ACC112 (cell line): ENCODE results near the gene KNSTRN.

Experiments
- H2AFZ ChIP-seq: fragments of 200-600 bp; sonication (generic); one replicate; pipeline ENCODE4 v1.6.0; 2017; ENCODE audit warnings: antibody characterized with exemption, low read length; ENCODE audit not compliant: unreplicated experiment
- H3K27ac ChIP-seq: fragments of 200-600 bp; sonication (generic); 2 replicates; pipeline ENCODE4 v1.5.1; 2014; ENCODE audit warnings: low read depth, mild to moderate bottlenecking, antibody characterized with exemption, low read length, moderate library complexity
- H3K27me3 ChIP-seq: fragments of 200-600 bp; sonication (generic); 2 replicates; pipeline ENCODE4 v1.6.1; 2014; ENCODE audit warnings: mild to moderate bottlenecking, antibody characterized with exemption, low read length, moderate library complexity, mixed read lengths; ENCODE audit not compliant: insufficient read depth
- H3K36me3 ChIP-seq: fragments of 200-600 bp; sonication (generic); 2 replicates; pipeline ENCODE4 v1.6.1; 2016; ENCODE audit warnings: mild to moderate bottlenecking, antibody characterized with exemption, low read length, moderate library complexity, mixed read lengths; ENCODE audit not compliant: insufficient read depth
- H3K4me1 ChIP-seq: fragments of 200-600 bp; sonication (generic); one replicate; pipeline ENCODE4 v1.6.1; 2016; ENCODE audit warnings: low read length, mixed read lengths; ENCODE audit not compliant: insufficient read depth, unreplicated experiment, control insufficient read depth
- H3K4me3 ChIP-seq: fragments of 200-600 bp; sonication (generic); 2 replicates; pipeline ENCODE4 v1.5.1; 2014; ENCODE audit warnings: mild to moderate bottlenecking, low read depth, low read length
- H3K79me2 ChIP-seq: fragments of 200-600 bp; sonication (generic); one replicate; pipeline ENCODE4 v1.6.0; 2016; ENCODE audit warnings: low read length; ENCODE audit not compliant: control insufficient read depth, unreplicated experiment, insufficient read depth

Gene KNSTRN

GRCh38 chr15:40367371-40367685 lies 15.2 kb upstream of the KNSTRN start:
- no peaks in the 10 kb centered on the region for H3K36me3 ChIP-seq
- peaks cover 6% of the 10 kb centered on the region for H3K4me1 ChIP-seq
- peaks cover 5% of the 10 kb centered on the region for H3K79me2 ChIP-seq
- H3K4me3 ChIP-seq, result no peak overlapping the region
- H3K27me3 ChIP-seq, result no peaks in the 10 kb centered on the region
- H2AFZ ChIP-seq, result no peak overlapping the region
- H3K27ac ChIP-seq, result no peak overlapping the region

GRCh38 chr15:40367686-40368611 lies 14.6 kb upstream of the KNSTRN start:
- no peak overlapping the region for H3K27ac ChIP-seq
- peak overlapping the region; percentile 67 for H2AFZ ChIP-seq
- peak overlapping the region; percentile 66 for H3K4me3 ChIP-seq
- peaks cover 5% of the 10 kb centered on the region for H3K79me2 ChIP-seq
- H3K4me1 ChIP-seq, result peaks cover 13% of the 10 kb centered on the region
- H3K27me3 ChIP-seq, result no peaks in the 10 kb centered on the region
- H3K36me3 ChIP-seq, result no peaks in the 10 kb centered on the region

- Histone ChIP-seq H3K27ac (no peak overlapping the region), H3K79me2 (peaks cover 5% of the 10 kb centered on the region), H3K36me3 (no peaks in the 10 kb centered on the region), H2AFZ (peak overlapping the region; percentile 67), H3K4me1 (peaks cover 15% of the 10 kb centered on the region), H3K4me3 (no peak overlapping the region), H3K27me3 (no peaks in the 10 kb centered on the region)
These were observed 13.6 kb upstream of the KNSTRN start for GRCh38 chr15:40368719-40369473.

- Histone ChIP-seq H3K27me3 (no peaks in the 10 kb centered on the region), H3K79me2 (peaks cover 5% of the 10 kb centered on the region), H3K27ac (no peak overlapping the region), H3K4me3 (no peak overlapping the region), H3K36me3 (no peaks in the 10 kb centered on the region), H2AFZ (no peak overlapping the region), H3K4me1 (peaks cover 15% of the 10 kb centered on the region)
These were observed 13.0 kb upstream of the KNSTRN start for GRCh38 chr15:40369474-40369869.

- Histone ChIP-seq H3K27me3 (no peaks in the 10 kb centered on the region), H3K36me3 (no peaks in the 10 kb centered on the region), H2AFZ (no peak overlapping the region), H3K4me3 (no peak overlapping the region), H3K27ac (no peak overlapping the region), H3K79me2 (peaks cover 5% of the 10 kb centered on the region), H3K4me1 (peaks cover 15% of the 10 kb centered on the region)
These were observed 12.6 kb upstream of the KNSTRN start for GRCh38 chr15:40369971-40370370.

- Histone ChIP-seq H3K79me2 (peaks cover 5% of the 10 kb centered on the region), H3K4me3 (no peak overlapping the region), H3K4me1 (peaks cover 15% of the 10 kb centered on the region), H3K27me3 (no peaks in the 10 kb centered on the region), H2AFZ (peak overlapping the region; percentile 25), H3K27ac (no peak overlapping the region), H3K36me3 (no peaks in the 10 kb centered on the region)
These were observed 9.5 kb upstream of the KNSTRN start for GRCh38 chr15:40372981-40373380.

- H3K4me1 ChIP-seq, result peaks cover 21% of the 10 kb centered on the region
- no peak overlapping the region for H2AFZ ChIP-seq
- H3K36me3 ChIP-seq, result no peaks in the 10 kb centered on the region
- H3K79me2 ChIP-seq, result no peaks in the 10 kb centered on the region
- H3K27me3 ChIP-seq, result no peaks in the 10 kb centered on the region
- no peak overlapping the region for H3K4me3 ChIP-seq
- no peak overlapping the region for H3K27ac ChIP-seq
These were observed 4.9 kb upstream of the KNSTRN start for GRCh38 chr15:40377606-40378005.

GRCh38 chr15:40379374-40379773 lies 3.1 kb upstream of the KNSTRN start:
- Histone ChIP-seq H3K27ac (peak overlapping the region; percentile 70; the same call in 1 of the 2 replicates), H3K4me3 (no peak overlapping the region), H3K4me1 (peaks cover 17% of the 10 kb centered on the region), H3K36me3 (no peaks in the 10 kb centered on the region), H2AFZ (peak overlapping the region; percentile 24), H3K27me3 (no peaks in the 10 kb centered on the region), H3K79me2 (peaks cover 16% of the 10 kb centered on the region)

GRCh38 chr15:40379853-40380252 lies 2.7 kb upstream of the KNSTRN start:
- Histone ChIP-seq H3K36me3 (peaks cover 3% of the 10 kb centered on the region), H3K27ac (peak overlapping the region; percentile 70), H3K4me3 (no peak overlapping the region), H3K79me2 (peaks cover 21% of the 10 kb centered on the region), H3K27me3 (no peaks in the 10 kb centered on the region), H3K4me1 (peaks cover 22% of the 10 kb centered on the region), H2AFZ (peak overlapping the region; percentile 24)

GRCh38 chr15:40380636-40381035 lies 1.9 kb upstream of the KNSTRN start:
- no peak overlapping the region for H2AFZ ChIP-seq
- peaks cover 5% of the 10 kb centered on the region for H3K36me3 ChIP-seq
- peak overlapping the region; percentile 70; the same call in 1 of the 2 replicates for H3K27ac ChIP-seq
- no peak overlapping the region for H3K4me3 ChIP-seq
- peaks cover 29% of the 10 kb centered on the region for H3K79me2 ChIP-seq
- H3K27me3 ChIP-seq, result no peaks in the 10 kb centered on the region
- peaks cover 28% of the 10 kb centered on the region for H3K4me1 ChIP-seq
